Calu3 (cell line): ENCODE measurements around the gene ARHGAP31. TPM values are rescaled to one million over a fixed set of nuclear protein-coding genes. Genes with fewer than 3 reads are reported as not detected.
A peak's percentile ranks its signal among the peaks of the same experiment; 100 is the strongest.
"Not testable (repeated sequence)": the region's sequence is repeated elsewhere in the genome, so short reads cannot be mapped to it uniquely, and the experiment has no call there.

Source experiments
- BruUV-seq: library from RNA; stranded (reverse); fragments of 400-500 nt; replicated peaks from 2 replicates; lab custom pipeline; 2021; lab: Mats Ljungman, UMichigan
- CTCF ChIA-PET: fragments of 300-600 bp; sonication (Branson Sonifier 250); formaldehyde crosslinking; loops from one replicate; lab custom pipeline; 2022; ENCODE audit warnings: antibody characterized with exemption; lab: Charles Lee
- DNase-seq: peaks from one replicate; pipeline ENCODE4 v3.0.0; 2022
- H3K27ac Mint-ChIP-seq: one replicate; pipeline ENCODE4 v1.8.0; 2022; ENCODE audit warnings: mixed read lengths; ENCODE audit not compliant: unreplicated experiment
- H3K27me3 Mint-ChIP-seq: one replicate; pipeline ENCODE4 v1.8.0; 2022; ENCODE audit warnings: mixed read lengths; ENCODE audit not compliant: unreplicated experiment
- H3K36me3 Mint-ChIP-seq: one replicate; pipeline ENCODE4 v1.8.0; 2022; ENCODE audit warnings: mild to moderate bottlenecking, moderate library complexity, mixed read lengths; ENCODE audit not compliant: insufficient read depth, unreplicated experiment
- H3K4me1 Mint-ChIP-seq: one replicate; pipeline ENCODE4 v1.8.0; 2022; ENCODE audit warnings: mild to moderate bottlenecking, low read depth, mixed read lengths; ENCODE audit not compliant: unreplicated experiment
- H3K4me3 Mint-ChIP-seq: one replicate; pipeline ENCODE4 v1.8.0; 2022; ENCODE audit warnings: mild to moderate bottlenecking, low read depth, moderate library complexity, mixed read lengths; ENCODE audit not compliant: unreplicated experiment
- H3K9me3 Mint-ChIP-seq: one replicate; pipeline ENCODE4 v1.8.0; 2022; ENCODE audit warnings: low read depth, mixed read lengths; ENCODE audit not compliant: unreplicated experiment
- CTCF ChIP-seq: fragments of 200-600 bp; IDR thresholded peaks from one replicate; pipeline ENCODE4 v1.8.0; 2022; ENCODE audit warnings: antibody characterized with exemption; ENCODE audit not compliant: unreplicated experiment
- intact Hi-C: fragments of 100-400 bp; cut with micrococcal nuclease; formaldehyde crosslinking; loops from one replicate; pipeline ENCODE4 v1.10.0; 2022; ENCODE audit not compliant: unreplicated experiment
- total RNA-seq: library from RNA; stranded (reverse); gene quantifications from 2 replicates; pipeline ENCODE4 v1.2.3, GENCODE V29; 2022

Gene ARHGAP31
- total RNA-seq, 1 experiment from 2014 or later, result 0.52 TPM

GRCh38 chr3:119319311-119319710 lies 25.1 kb downstream of the ARHGAP31 start:
- no peaks in the 10 kb centered on the region for H3K4me1 Mint-ChIP-seq

GRCh38 chr3:119320785-119321184 lies 26.6 kb downstream of the ARHGAP31 start:
- H3K4me1 Mint-ChIP-seq, intact Hi-C loops, H3K9me3 Mint-ChIP-seq, DNase-seq, H3K4me3 Mint-ChIP-seq, BruUV-seq, CTCF ChIA-PET, H3K27me3 Mint-ChIP-seq, H3K27ac Mint-ChIP-seq: not testable (repeated sequence)
- peaks cover 23% of the 10 kb centered on the region for H3K36me3 Mint-ChIP-seq

More at GRCh38 chr3:119319311-119319710, 25.1 kb downstream of the ARHGAP31 start:
- no peak overlapping the region for H3K4me3 Mint-ChIP-seq
- intact Hi-C loops, result no loop called here
- H3K27ac Mint-ChIP-seq, result no peak overlapping the region
- no peak for DNase-seq
- H3K36me3 Mint-ChIP-seq, result peaks cover 23% of the 10 kb centered on the region
- CTCF ChIA-PET, result no interaction called here
- H3K9me3 Mint-ChIP-seq, result no peaks in the 10 kb centered on the region
- BruUV-seq, result no TSS peak
- no peaks in the 10 kb centered on the region for H3K27me3 Mint-ChIP-seq
- no peak for TF ChIP-seq CTCF

GRCh38 chr3:119322021-119322834 lies 28.0 kb downstream of the ARHGAP31 start:
- H3K27ac Mint-ChIP-seq, result peak overlapping the region; percentile 93
- peaks cover 23% of the 10 kb centered on the region for H3K36me3 Mint-ChIP-seq
- TSS peak; percentile 78 for BruUV-seq
- TF ChIP-seq CTCF, result no peak
- no peaks in the 10 kb centered on the region for H3K9me3 Mint-ChIP-seq
- CTCF ChIA-PET, result interaction anchor here (0.7 to 1.4 kb wide), 3 partner anchors 28 to 141 kb away, joined by 3 read pairs; partner anchors contain the start of gene TMEM39A
- peak overlapping the region; percentile 76 for H3K4me3 Mint-ChIP-seq
- no peaks in the 10 kb centered on the region for H3K4me1 Mint-ChIP-seq
- no peak for DNase-seq
- H3K27me3 Mint-ChIP-seq, result no peaks in the 10 kb centered on the region
- intact Hi-C loops, result no loop called here

GRCh38 chr3:119322835-119323722 lies 28.9 kb downstream of the ARHGAP31 start:
- TSS peak; percentile 84 for BruUV-seq
- no peaks in the 10 kb centered on the region for H3K4me1 Mint-ChIP-seq
- intact Hi-C loops, result no loop called here
- H3K36me3 Mint-ChIP-seq, result peaks cover 23% of the 10 kb centered on the region
- peak overlapping the region; percentile 93 for H3K27ac Mint-ChIP-seq
- CTCF ChIA-PET, result interaction anchor here (0.7 to 1.4 kb wide), 3 partner anchors 27 to 140 kb away, joined by 3 read pairs; partner anchors contain the start of gene TMEM39A
- peak overlapping the region; percentile 76 for H3K4me3 Mint-ChIP-seq
- no peak for TF ChIP-seq CTCF
- DNase-seq, result peak; percentile 88
- no peaks in the 10 kb centered on the region for H3K27me3 Mint-ChIP-seq
- no peaks in the 10 kb centered on the region for H3K9me3 Mint-ChIP-seq
